Activated CD4-positive, alpha-beta memory T cell treated with anti-CD3 and anti-CD28 coated beads, Interleukin-2, amount 10 ng/mL, durations not matched to agents 7 days and 5 days (primary cell): ENCODE data around the gene NT5C1A. TPM values are rescaled to one million over a fixed set of nuclear protein-coding genes. Genes with fewer than 3 reads are reported as not detected.

Experiments used
- CTCF ChIA-PET: fragments of 350-600 bp; sonication (Branson Sonifier 250); formaldehyde crosslinking; loops from one replicate; lab custom pipeline; 2021; ENCODE audit warnings: antibody characterized with exemption, inconsistent platforms; lab: Charles Lee
- POLR2A ChIA-PET: fragments of 350-600 bp; sonication (Branson Sonifier 250); formaldehyde crosslinking; loops from one replicate; lab custom pipeline; 2021; ENCODE audit warnings: antibody characterized with exemption; lab: Charles Lee
- DNase-seq: peaks from one replicate; pipeline ENCODE4 v3.0.0-alpha.2; 2020
- H3K27ac Mint-ChIP-seq: one replicate; pipeline ENCODE4 v1.8.0; 2021; ENCODE audit warnings: mild to moderate bottlenecking, mixed read lengths
- H3K27me3 Mint-ChIP-seq: one replicate; pipeline ENCODE4 v1.8.0; 2021; ENCODE audit warnings: mixed read lengths
- H3K36me3 Mint-ChIP-seq: one replicate; pipeline ENCODE4 v1.8.0; 2021; ENCODE audit warnings: low read depth, mixed read lengths
- H3K4me1 Mint-ChIP-seq: one replicate; pipeline ENCODE4 v1.8.0; 2021; ENCODE audit warnings: mixed read lengths
- H3K4me3 Mint-ChIP-seq: one replicate; pipeline ENCODE4 v1.8.0; 2021; ENCODE audit warnings: mild to moderate bottlenecking, mixed read lengths
- H3K9me3 Mint-ChIP-seq: one replicate; pipeline ENCODE4 v1.8.0; 2021; ENCODE audit warnings: mixed read lengths
- total RNA-seq, 2 experiments: library from RNA; stranded (reverse); gene quantifications; one replicate each; pipeline ENCODE4 v1.2.3, GENCODE V29; 2021

NT5C1A gene
- total RNA-seq, 2 experiments from 2014 or later = not detected

DNA sequence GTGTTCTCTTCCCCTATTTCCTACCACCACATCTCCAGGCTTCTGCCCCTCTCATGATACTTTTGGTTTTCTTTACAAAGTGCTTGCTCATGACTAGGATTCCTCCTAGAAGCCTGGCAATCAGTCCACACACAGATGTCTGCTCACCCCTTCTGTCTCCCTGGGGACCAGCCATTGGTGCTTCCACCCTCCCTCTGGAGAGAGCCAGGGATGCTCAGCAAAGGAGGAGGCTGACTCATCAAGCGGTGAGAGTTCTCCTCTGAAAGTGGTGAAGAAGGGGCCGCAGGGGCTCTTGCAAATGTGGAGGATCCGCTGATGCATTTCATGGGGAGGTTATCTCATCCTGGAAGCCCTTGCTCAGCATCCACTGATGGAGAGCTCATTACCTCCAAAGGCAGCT lies 14.5 kb downstream of the NT5C1A start:
- H3K4me1 Mint-ChIP-seq = peaks cover 12% of the 10 kb centered on the region

DNA sequence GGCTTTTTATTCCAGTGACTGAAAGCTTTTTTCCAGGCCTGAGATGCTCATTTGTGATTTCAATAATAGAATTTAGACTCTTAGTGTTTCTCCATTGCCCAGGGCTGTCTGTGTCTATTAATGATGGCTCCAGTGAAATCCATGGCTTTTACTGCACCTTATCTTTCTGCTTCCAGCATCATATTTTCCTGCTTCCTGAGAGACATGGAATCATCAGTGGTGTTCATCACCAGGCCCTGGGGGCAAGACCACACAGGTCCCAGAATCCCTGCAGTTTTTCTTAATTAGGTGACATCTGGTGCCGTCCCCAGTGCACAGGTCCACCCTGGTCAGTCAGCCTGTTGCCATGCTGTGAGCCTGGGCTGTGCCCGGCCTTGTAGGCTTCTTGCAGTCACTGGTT lies 15.5 kb downstream of the NT5C1A start:
- no peaks in the 10 kb centered on the region for H3K9me3 Mint-ChIP-seq
- H3K4me3 Mint-ChIP-seq = no peak overlapping the region
- no peak for DNase-seq
- no peak overlapping the region for H3K27ac Mint-ChIP-seq
- H3K4me1 Mint-ChIP-seq = peaks cover 12% of the 10 kb centered on the region
- H3K27me3 Mint-ChIP-seq = peaks cover 7% of the 10 kb centered on the region
- no peaks in the 10 kb centered on the region for H3K36me3 Mint-ChIP-seq
- POLR2A ChIA-PET = no interaction called here
- CTCF ChIA-PET = interaction anchor here (0.8 to 10.7 kb wide), 4 partner anchors 17 to 82 kb away, joined by 3 to 229 read pairs (median 109); partner anchors contain the start of gene NT5C1A

More for the DNA sequence above, 14.5 kb downstream of the NT5C1A start:
- no peak overlapping the region for H3K27ac Mint-ChIP-seq
- no peak for DNase-seq
- H3K4me3 Mint-ChIP-seq = no peak overlapping the region
- no peaks in the 10 kb centered on the region for H3K9me3 Mint-ChIP-seq
- ChIA-PET POLR2A (interaction anchor here (1.6 to 1.9 kb wide), 3 partner anchors 13 to 51 kb away, joined by 3 to 8 read pairs (median 5); no protein-coding TSS in a partner anchor), CTCF (interaction anchor here (0.6 to 10.7 kb wide), 28 partner anchors 8 to 595 kb away, joined by 3 to 229 read pairs (median 5); partner anchors contain the start of genes BMP8B, HPCAL4 and NT5C1A)
- H3K27me3 Mint-ChIP-seq = peaks cover 7% of the 10 kb centered on the region
- no peaks in the 10 kb centered on the region for H3K36me3 Mint-ChIP-seq

DNA sequence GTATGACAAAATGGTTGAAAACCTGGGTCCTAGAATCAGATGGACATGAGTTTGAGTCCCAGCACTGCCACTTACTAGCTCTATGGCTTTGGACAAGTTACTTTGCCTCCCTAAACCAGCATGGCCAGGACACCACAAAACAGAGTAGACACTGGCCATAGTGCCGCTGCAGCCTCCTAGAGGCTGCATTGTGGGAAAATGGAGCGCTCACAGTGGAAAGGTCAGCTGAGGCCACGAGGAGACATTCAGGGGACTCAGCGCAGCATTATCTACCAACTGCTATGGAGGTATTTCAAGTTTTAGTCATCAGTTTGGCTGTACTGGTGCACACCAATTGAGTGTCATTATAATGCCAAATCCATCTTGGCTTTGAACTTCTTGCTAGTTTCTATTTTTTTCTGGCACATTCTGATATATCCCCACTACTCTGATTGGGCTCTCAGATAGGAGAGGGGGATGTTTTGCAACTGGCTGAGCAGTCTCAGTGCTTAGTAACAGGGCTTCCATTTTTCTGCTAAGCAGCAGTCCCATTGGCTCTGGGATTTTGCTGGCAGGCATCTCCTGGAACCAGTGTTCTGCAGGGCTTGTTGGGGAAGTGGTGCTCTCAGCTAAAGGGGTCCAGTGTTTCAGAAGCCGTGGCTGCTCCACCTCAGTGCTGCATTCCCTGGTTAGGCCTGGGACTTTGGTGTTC lies 16.2 kb downstream of the NT5C1A start:
- Mint-ChIP-seq H3K4me3 (no peak overlapping the region), H3K27ac (no peak overlapping the region), H3K36me3 (no peaks in the 10 kb centered on the region), H3K9me3 (no peaks in the 10 kb centered on the region), H3K27me3 (peaks cover 7% of the 10 kb centered on the region), H3K4me1 (peaks cover 12% of the 10 kb centered on the region)
- ChIA-PET POLR2A (interaction anchor here (0.7 to 1.1 kb wide), 2 partner anchors 36 to 81 kb away, joined by 3 read pairs; partner anchors contain the start of gene HPCAL4), CTCF (interaction anchor here (0.6 to 10.7 kb wide), 6 partner anchors 14 to 347 kb away, joined by 3 to 229 read pairs (median 10); partner anchors contain the start of gene NT5C1A)
- DNase-seq = no peak

DNA sequence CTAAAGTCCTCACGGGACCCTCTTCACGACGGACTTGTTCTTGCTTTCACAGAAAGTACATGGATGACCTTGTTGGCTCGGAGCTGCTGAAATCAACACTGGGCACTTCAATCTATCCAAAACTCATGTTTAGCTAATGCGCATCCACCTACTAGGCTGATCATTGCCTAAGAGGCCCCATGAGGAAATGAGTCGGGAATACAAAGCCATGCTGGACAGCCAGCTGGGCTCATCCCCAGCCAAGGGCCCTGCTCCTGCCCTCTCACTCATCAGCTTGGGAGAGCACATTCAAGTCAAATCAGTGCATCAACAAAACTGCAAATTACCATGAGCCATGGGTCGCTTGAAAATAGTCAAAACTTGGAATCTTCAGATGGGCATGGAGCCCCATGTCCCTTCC lies 17.6 kb downstream of the NT5C1A start:
- POLR2A ChIA-PET = no interaction called here
- peaks cover 12% of the 10 kb centered on the region for H3K4me1 Mint-ChIP-seq
- DNase-seq = no peak
- H3K36me3 Mint-ChIP-seq = no peaks in the 10 kb centered on the region
- CTCF ChIA-PET = interaction anchor here (0.6 to 10.7 kb wide), 8 partner anchors 14 to 89 kb away, joined by 3 to 229 read pairs (median 3); partner anchors contain the start of gene NT5C1A
- H3K9me3 Mint-ChIP-seq = no peaks in the 10 kb centered on the region
- H3K27me3 Mint-ChIP-seq = peaks cover 7% of the 10 kb centered on the region
- no peak overlapping the region for H3K4me3 Mint-ChIP-seq
- no peak overlapping the region for H3K27ac Mint-ChIP-seq

DNA sequence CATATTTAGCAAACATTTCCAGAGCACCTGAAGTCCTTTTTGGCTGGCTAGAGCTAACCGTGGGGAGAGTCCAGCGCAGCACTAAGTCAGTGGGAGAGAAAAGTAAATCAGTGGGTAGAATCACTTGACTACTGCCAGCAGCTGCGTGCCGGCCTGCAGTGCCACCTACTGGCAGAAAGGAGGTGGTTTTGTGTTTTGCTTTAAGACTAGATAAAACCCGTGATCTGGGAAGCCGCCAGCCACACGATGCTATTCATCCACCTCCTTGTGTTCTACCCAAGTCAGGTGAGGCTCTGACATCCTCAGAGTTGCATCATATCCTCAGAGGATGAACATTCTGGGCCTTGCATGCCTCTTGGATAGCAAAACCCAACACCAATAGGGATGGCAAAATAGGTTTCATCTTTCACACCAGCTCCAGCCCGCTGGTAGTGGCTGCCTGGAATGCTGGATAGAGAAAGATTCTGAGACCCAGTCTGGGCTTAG lies 18.3 kb downstream of the NT5C1A start:
- peak; percentile 80 for DNase-seq
- Mint-ChIP-seq H3K4me3 (no peak overlapping the region), H3K4me1 (peaks cover 12% of the 10 kb centered on the region), H3K27me3 (peaks cover 7% of the 10 kb centered on the region), H3K36me3 (no peaks in the 10 kb centered on the region), H3K27ac (no peak overlapping the region), H3K9me3 (no peaks in the 10 kb centered on the region)
- ChIA-PET CTCF (interaction anchor here (0.6 to 10.7 kb wide), 9 partner anchors 13 to 555 kb away, joined by 3 to 229 read pairs (median 3); partner anchors contain the start of gene NT5C1A), POLR2A (interaction anchor here (1.4 kb wide), 1 partner anchor 78 kb away, joined by 3 read pairs; no protein-coding TSS in a partner anchor)

DNA sequence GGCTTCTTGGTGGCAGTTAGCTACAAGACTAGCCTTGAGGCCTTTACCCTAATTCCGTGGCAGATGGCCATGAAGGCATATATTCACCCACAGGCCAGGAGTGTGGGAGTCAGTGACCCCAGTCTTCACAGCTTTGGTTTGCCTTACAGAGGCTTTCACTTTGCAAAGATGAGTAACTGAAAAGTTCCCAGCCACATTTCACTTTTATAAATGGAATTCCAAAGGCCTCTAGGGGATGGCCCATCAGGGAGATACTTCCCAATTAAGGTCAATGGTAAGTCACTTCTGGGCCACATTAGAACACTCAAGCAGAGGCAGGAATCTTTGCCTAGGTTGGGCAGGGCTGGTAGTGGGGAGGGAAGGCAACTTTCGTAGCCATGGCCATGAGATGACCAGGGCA lies 19.4 kb downstream of the NT5C1A start:
- CTCF ChIA-PET = interaction anchor here (0.6 to 10.7 kb wide), 3 partner anchors 21 to 65 kb away, joined by 3 to 229 read pairs (median 202); partner anchors contain the start of gene NT5C1A
- H3K27ac Mint-ChIP-seq = no peak overlapping the region
- no peaks in the 10 kb centered on the region for H3K9me3 Mint-ChIP-seq
- DNase-seq = no peak
- POLR2A ChIA-PET = interaction anchor here (1.4 kb wide), 1 partner anchor 77 kb away, joined by 3 read pairs; no protein-coding TSS in a partner anchor
- peaks cover 8% of the 10 kb centered on the region for H3K4me1 Mint-ChIP-seq
- peaks cover 7% of the 10 kb centered on the region for H3K27me3 Mint-ChIP-seq
- H3K4me3 Mint-ChIP-seq = no peak overlapping the region
- H3K36me3 Mint-ChIP-seq = no peaks in the 10 kb centered on the region

DNA sequence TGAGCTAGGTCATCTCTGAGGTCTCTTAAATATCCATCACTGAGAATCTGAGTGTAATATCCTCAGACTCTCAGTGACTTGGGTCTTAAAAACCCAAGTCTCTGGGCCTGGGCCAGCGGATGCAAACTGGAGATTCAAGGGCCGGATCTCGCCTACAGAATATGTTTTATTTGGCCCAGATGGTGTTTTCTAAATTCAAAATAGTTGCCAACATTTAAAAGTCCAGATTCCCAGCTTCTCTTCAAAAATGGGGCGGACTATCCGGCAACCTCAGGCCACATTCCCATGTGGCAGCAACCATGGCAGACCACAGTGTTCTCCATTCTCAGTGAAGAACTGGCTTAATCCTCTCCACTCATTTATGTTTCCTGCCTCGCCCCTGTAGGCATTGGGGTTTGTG lies 19.8 kb downstream of the NT5C1A start:
- DNase-seq = no peak

DNA sequence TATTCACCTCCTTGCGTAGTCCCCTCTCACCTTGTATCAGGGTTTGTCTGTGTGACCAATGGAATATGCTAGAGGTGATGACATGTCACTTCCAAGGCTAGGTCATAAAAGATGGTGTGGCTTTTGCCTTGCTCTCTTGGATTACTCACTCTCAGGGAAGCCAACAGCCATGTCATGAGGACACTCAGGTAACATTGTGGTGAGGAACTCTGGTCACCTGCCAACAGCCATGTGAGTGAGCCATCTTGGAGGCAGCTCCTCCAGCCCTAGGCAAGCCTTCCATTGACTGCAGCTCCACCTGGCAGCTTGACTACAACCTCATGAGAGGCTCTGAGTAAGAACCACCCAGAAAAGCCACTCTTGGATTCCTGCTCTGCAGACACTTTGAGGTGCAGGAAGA lies 21.5 kb downstream of the NT5C1A start:
- no peak for DNase-seq
- H3K36me3 Mint-ChIP-seq = no peaks in the 10 kb centered on the region
- no peaks in the 10 kb centered on the region for H3K9me3 Mint-ChIP-seq
- peaks cover 7% of the 10 kb centered on the region for H3K27me3 Mint-ChIP-seq
- ChIA-PET POLR2A (no interaction called here), CTCF (interaction anchor here (4.6 to 10.7 kb wide), 2 partner anchors 43 to 44 kb away, joined by 26 to 229 read pairs; no protein-coding TSS in a partner anchor)
- no peak overlapping the region for H3K27ac Mint-ChIP-seq
- no peak overlapping the region for H3K4me3 Mint-ChIP-seq
- peaks cover 8% of the 10 kb centered on the region for H3K4me1 Mint-ChIP-seq

More for the DNA sequence above, 19.8 kb downstream of the NT5C1A start:
- H3K4me3 Mint-ChIP-seq = no peak overlapping the region
- H3K36me3 Mint-ChIP-seq = no peaks in the 10 kb centered on the region
- H3K27me3 Mint-ChIP-seq = peaks cover 7% of the 10 kb centered on the region
- ChIA-PET CTCF (interaction anchor here (0.6 to 10.7 kb wide), 3 partner anchors 21 to 64 kb away, joined by 3 to 229 read pairs (median 202); partner anchors contain the start of gene NT5C1A), POLR2A (no interaction called here)
- H3K9me3 Mint-ChIP-seq = no peaks in the 10 kb centered on the region
- no peak overlapping the region for H3K27ac Mint-ChIP-seq
- H3K4me1 Mint-ChIP-seq = peaks cover 8% of the 10 kb centered on the region

DNA sequence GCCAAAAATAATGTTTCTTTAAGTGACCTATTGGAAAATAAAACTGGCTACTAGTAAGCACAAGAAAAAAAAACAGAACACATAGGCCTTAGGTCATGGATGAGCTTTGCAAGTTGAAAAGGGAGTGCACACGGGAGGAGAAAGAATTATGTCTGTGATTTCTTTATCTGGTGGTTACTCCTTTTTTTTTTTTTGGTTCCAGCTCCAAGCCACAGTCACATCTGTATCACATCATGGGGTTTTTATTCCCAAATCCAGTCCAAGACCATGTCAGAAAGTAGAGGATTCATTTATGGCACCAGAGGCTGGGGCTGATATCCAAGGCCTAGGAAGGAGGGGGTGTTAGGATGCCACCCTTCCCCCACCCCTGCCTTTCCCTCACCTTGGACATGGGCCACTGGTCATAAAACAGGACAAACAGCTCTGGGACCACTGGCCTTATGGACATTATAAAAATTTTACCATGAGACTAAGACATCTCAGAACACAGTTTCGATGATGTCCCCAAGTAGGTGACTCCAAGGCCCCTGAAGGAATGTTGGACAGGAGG lies 22.2 kb downstream of the NT5C1A start:
- ChIA-PET CTCF (interaction anchor here (0.6 to 4.6 kb wide), 3 partner anchors 8 to 48 kb away, joined by 4 to 26 read pairs (median 6); no protein-coding TSS in a partner anchor), POLR2A (no interaction called here)
- peaks cover 7% of the 10 kb centered on the region for H3K27me3 Mint-ChIP-seq
- H3K36me3 Mint-ChIP-seq = no peaks in the 10 kb centered on the region
- H3K9me3 Mint-ChIP-seq = no peaks in the 10 kb centered on the region
- H3K4me3 Mint-ChIP-seq = no peak overlapping the region
- H3K27ac Mint-ChIP-seq = no peak overlapping the region
- DNase-seq = no peak
- peaks cover 8% of the 10 kb centered on the region for H3K4me1 Mint-ChIP-seq

DNA sequence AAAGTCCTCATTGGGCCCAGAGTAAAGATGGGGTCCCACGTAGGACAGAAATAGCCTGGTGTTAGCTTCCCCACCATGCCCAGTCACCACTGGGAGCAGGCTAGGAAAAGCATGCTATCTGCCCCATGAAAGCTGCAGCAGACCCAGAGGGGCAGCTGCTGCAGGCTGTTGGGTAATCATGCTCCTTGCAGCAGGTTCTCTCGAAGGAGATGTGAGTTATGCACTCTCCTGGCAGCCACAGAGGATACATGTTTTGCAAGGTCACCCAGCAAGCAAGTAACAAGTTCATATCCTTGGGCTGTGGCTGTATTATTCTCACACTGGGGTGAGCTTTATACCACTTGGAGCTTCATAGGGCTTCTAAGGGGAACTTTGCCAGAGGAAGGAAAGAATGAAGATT lies 23.4 kb downstream of the NT5C1A start:
- H3K27me3 Mint-ChIP-seq = no peaks in the 10 kb centered on the region
- DNase-seq = no peak
- H3K27ac Mint-ChIP-seq = no peak overlapping the region
- H3K9me3 Mint-ChIP-seq = no peaks in the 10 kb centered on the region
- H3K36me3 Mint-ChIP-seq = no peaks in the 10 kb centered on the region
- ChIA-PET POLR2A (interaction anchor here (1.2 kb wide), 1 partner anchor 40 kb away, joined by 3 read pairs; no protein-coding TSS in a partner anchor), CTCF (interaction anchor here (0.5 to 4.6 kb wide), 6 partner anchors 10 to 271 kb away, joined by 3 to 26 read pairs (median 4); no protein-coding TSS in a partner anchor)
- H3K4me1 Mint-ChIP-seq = peaks cover 2% of the 10 kb centered on the region
- H3K4me3 Mint-ChIP-seq = no peak overlapping the region

DNA sequence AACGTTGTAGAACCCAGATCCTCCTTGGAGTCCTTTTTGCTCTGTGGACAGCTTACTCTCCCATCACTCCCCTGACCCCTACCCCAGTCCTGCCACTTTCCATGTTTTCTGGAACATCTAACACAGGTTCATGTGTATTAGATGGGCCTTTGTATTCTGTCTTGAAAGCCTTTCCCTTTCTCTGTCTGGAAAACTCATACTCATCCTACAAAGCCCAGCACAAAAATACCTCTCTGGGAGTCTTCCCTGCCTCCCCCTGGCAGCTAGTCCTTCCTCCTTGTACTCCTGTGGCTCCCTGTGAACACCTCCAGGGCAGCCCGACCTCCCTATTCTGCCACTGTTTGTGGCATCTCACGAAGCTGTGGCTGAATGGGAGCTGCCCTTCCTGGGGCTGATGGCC lies 24.7 kb downstream of the NT5C1A start:
- H3K27ac Mint-ChIP-seq = no peak overlapping the region
- H3K9me3 Mint-ChIP-seq = no peaks in the 10 kb centered on the region
- no peaks in the 10 kb centered on the region for H3K36me3 Mint-ChIP-seq
- H3K27me3 Mint-ChIP-seq = peaks cover 1% of the 10 kb centered on the region
- no peak overlapping the region for H3K4me3 Mint-ChIP-seq
- no peaks in the 10 kb centered on the region for H3K4me1 Mint-ChIP-seq
- ChIA-PET CTCF (interaction anchor here (1.2 to 4.6 kb wide), 4 partner anchors 11 to 41 kb away, joined by 3 to 26 read pairs (median 10); no protein-coding TSS in a partner anchor), POLR2A (interaction anchor here (1.2 kb wide), 1 partner anchor 39 kb away, joined by 3 read pairs; no protein-coding TSS in a partner anchor)
- no peak for DNase-seq
